C4-2B (cell line): Measurements from ENCODE around the gene QSOX1.

Source experiments
- ZFX ChIP-seq: fragments of 450-650 bp; IDR thresholded peaks from 2 replicates; pipeline ENCODE4 v1.6.1; 2017
- TF ChIP-seq, protein P1 (sequence below): fragments of 450-650 bp; conservative IDR thresholded peaks from 2 replicates; pipeline ENCODE4 v1.5.1; 2017; ENCODE audit warnings: mild to moderate bottlenecking

DNA sequence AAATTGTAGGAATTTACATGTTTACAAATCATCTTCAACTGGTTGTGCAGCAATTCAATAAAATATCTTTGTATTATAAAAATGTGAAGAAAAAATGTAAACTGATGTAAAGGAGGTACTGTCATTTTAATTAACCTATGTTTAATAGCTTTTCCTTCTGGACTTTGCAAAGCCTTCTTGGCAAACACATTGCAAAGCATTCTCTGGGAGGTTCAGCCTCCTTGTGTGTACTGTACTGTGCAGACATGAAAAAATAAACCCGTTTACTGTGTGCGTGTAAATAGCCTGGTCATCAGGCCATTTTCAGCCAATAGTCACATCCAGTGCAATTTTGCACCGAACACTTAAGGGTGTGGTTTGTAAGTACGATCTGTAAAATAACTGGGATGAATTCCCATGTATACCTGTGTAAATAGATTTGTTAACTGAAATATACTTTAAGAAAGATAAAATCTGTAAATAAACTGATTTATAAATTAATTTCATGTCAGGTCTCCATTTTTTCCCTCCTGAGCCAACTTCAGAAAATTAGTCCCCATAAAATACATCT is 40.2 kb upstream of the QSOX1 start:
- TF ChIP-seq, protein P1, sequence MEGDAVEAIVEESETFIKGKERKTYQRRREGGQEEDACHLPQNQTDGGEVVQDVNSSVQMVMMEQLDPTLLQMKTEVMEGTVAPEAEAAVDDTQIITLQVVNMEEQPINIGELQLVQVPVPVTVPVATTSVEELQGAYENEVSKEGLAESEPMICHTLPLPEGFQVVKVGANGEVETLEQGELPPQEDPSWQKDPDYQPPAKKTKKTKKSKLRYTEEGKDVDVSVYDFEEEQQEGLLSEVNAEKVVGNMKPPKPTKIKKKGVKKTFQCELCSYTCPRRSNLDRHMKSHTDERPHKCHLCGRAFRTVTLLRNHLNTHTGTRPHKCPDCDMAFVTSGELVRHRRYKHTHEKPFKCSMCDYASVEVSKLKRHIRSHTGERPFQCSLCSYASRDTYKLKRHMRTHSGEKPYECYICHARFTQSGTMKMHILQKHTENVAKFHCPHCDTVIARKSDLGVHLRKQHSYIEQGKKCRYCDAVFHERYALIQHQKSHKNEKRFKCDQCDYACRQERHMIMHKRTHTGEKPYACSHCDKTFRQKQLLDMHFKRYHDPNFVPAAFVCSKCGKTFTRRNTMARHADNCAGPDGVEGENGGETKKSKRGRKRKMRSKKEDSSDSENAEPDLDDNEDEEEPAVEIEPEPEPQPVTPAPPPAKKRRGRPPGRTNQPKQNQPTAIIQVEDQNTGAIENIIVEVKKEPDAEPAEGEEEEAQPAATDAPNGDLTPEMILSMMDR = no peak
- no peak for TF ChIP-seq ZFX
